ENCODE results near the gene GLDC.
A peak's percentile ranks its signal among the peaks of the same experiment; 100 is the strongest.
"Not testable (repeated sequence)": the region's sequence is repeated elsewhere in the genome, so short reads cannot be mapped to it uniquely, and the experiment has no call there.

Gene GLDC

GRCh38 chr9:6660512-6660911 is 15.0 kb upstream of the GLDC start:
- TF ChIP-seq CTCF (IDR thresholded peaks at IDR 0.05; ENCODE audit: low read depth, low read length, missing control alignments) = no peak
- in situ Hi-C loops (cut with HindIII; ENCODE audit: low pct_ligation_motif_present, low sequenced_read_pairs) = no loop called here
- no peak for DNase-seq
- Histone ChIP-seq H3K27me3 (replicated peaks) (no peaks in the 10 kb centered on the region), H3K27ac (no peak overlapping the region), H3K36me3 (replicated peaks) (no peaks in the 10 kb centered on the region), H3K4me3 (ENCODE audit: low read depth, low read length) (no peak overlapping the region)

- H3K27ac ChIP-seq = no peak overlapping the region
- no peak overlapping the region for H3K4me3 ChIP-seq (ENCODE audit: low read depth, low read length)
- no peaks in the 10 kb centered on the region for H3K27me3 ChIP-seq (replicated peaks)
- H3K36me3 ChIP-seq (replicated peaks) = no peaks in the 10 kb centered on the region
- DNase-seq = no peak
- no peak for TF ChIP-seq CTCF (IDR thresholded peaks at IDR 0.05; ENCODE audit: low read depth, low read length, missing control alignments)
- in situ Hi-C loops (cut with HindIII; ENCODE audit: low pct_ligation_motif_present, low sequenced_read_pairs) = no loop called here
Measured at GRCh38 chr9:6658628-6659353, 13.3 kb upstream of the GLDC start.

- Histone ChIP-seq H3K27me3 (replicated peaks) (no peaks in the 10 kb centered on the region), H3K36me3 (replicated peaks) (no peaks in the 10 kb centered on the region), H3K27ac (no peak overlapping the region), H3K4me3 (ENCODE audit: low read depth, low read length) (no peak overlapping the region)
- DNase-seq = no peak
- in situ Hi-C loops (cut with HindIII; ENCODE audit: low pct_ligation_motif_present, low sequenced_read_pairs) = no loop called here
- TF ChIP-seq CTCF (IDR thresholded peaks at IDR 0.05; ENCODE audit: low read depth, low read length, missing control alignments) = no peak
Measured at GRCh38 chr9:6656614-6657300, 11.2 kb upstream of the GLDC start.

- no peaks in the 10 kb centered on the region for H3K36me3 ChIP-seq (replicated peaks)
- H3K4me3 ChIP-seq (ENCODE audit: low read depth, low read length) = no peak overlapping the region
- no peak overlapping the region for H3K27ac ChIP-seq
- DNase-seq = no peak
- TF ChIP-seq CTCF (IDR thresholded peaks at IDR 0.05; ENCODE audit: low read depth, low read length, missing control alignments) = no peak
- no peaks in the 10 kb centered on the region for H3K27me3 ChIP-seq (replicated peaks)
- in situ Hi-C loops (cut with HindIII; ENCODE audit: low pct_ligation_motif_present, low sequenced_read_pairs) = no loop called here
Measured at GRCh38 chr9:6655036-6655435, 9.5 kb upstream of the GLDC start.

- Histone ChIP-seq H3K27me3 (replicated peaks) (peaks cover 32% of the 10 kb centered on the region), H3K27ac (no peak overlapping the region), H3K4me3 (ENCODE audit: low read depth, low read length) (no peak overlapping the region), H3K36me3 (replicated peaks) (no peaks in the 10 kb centered on the region)
- no peak for DNase-seq
- in situ Hi-C loops (cut with HindIII; ENCODE audit: low pct_ligation_motif_present, low sequenced_read_pairs) = no loop called here
- no peak for TF ChIP-seq CTCF (IDR thresholded peaks at IDR 0.05; ENCODE audit: low read depth, low read length, missing control alignments)
Measured at GRCh38 chr9:6646293-6646636, 736 bp upstream of the GLDC start.

- H3K27ac ChIP-seq; DNase-seq; in situ Hi-C loops (cut with HindIII; ENCODE audit: low pct_ligation_motif_present, low sequenced_read_pairs); H3K36me3 ChIP-seq (replicated peaks): not testable (repeated sequence)
- Histone ChIP-seq H3K27me3 (replicated peaks) (peaks cover 32% of the 10 kb centered on the region), H3K4me3 (ENCODE audit: low read depth, low read length) (peak overlapping the region; percentile 9)
Measured at GRCh38 chr9:6645105-6645354, 499 bp downstream of the GLDC start.

Data from brain microvascular endothelial cell (primary cell).